SH-SY5Y (cell line): ENCODE measurements around the gene SOWAHC.

Experiments
- GATA2 ChIP-seq: IDR thresholded peaks from 2 replicates; pipeline ENCODE4 v1.6.1; 2011; ENCODE audit warnings: mild to moderate bottlenecking, low read depth, low read length
- GATA3 ChIP-seq: IDR thresholded peaks from 2 replicates; pipeline ENCODE4 v1.6.1; 2011; ENCODE audit warnings: low read depth, mild to moderate bottlenecking, low read length, moderate library complexity

GRCh38 chr2:109666466-109666865, 52.3 kb downstream of the SOWAHC start:
- TF ChIP-seq GATA2 (peak; percentile 36), GATA3 (no peak; the same call in 1 of the 2 replicates)
